ENCODE results near the gene CSNK1A1. TPM values are rescaled to one million over a fixed set of nuclear protein-coding genes. Genes with fewer than 3 reads are reported as not detected.

Gene CSNK1A1
- total and polyA plus RNA-seq, 4 experiments from 2014 or later, result 135 to 189 (median 168) TPM

GRCh38 chr5:149474198-149474597 is 77.0 kb downstream of the CSNK1A1 start:
- H3K27me3 ChIP-seq (ENCODE audit: insufficient read depth, low read length), result no peaks in the 10 kb centered on the region
- POLR2A ChIA-PET (ENCODE audit: partially characterized antibody), result no interaction called here
- no peak overlapping the region for H3K27ac Mint-ChIP-seq
- peaks cover 7 to 10% of the 10 kb centered on the region in 2 donors for H3K27me3 Mint-ChIP-seq
- peaks cover 0 to 2% (median 0%) of the 10 kb centered on the region in 8 donors for H3K9me3 Mint-ChIP-seq
- H3K36me3 Mint-ChIP-seq, result no peaks in the 10 kb centered on the region
- no peaks in the 10 kb centered on the region for H3K4me1 Mint-ChIP-seq
- H3K4me1 ChIP-seq (ENCODE audit: insufficient read depth, low read length), result no peaks in the 10 kb centered on the region
- DNase-seq, result no peak
- H3K36me3 ChIP-seq (ENCODE audit: insufficient read depth, low read length), result no peaks in the 10 kb centered on the region
- no peak overlapping the region for H3K4me3 ChIP-seq (ENCODE audit: low read length in 2 of 2)
- intact Hi-C loops (cut with micrococcal nuclease), result no loop called here
- no peak overlapping the region for H3K4me3 Mint-ChIP-seq
- CTCF ChIA-PET (ENCODE audit: partially characterized antibody), result no interaction called here
- no peaks in the 10 kb centered on the region for H3K9me3 ChIP-seq (ENCODE audit: control insufficient read depth in 1 of 2, low read length in 2 of 2)
- no peak overlapping the region for H3K27ac ChIP-seq (ENCODE audit: low read depth, low read length)

- DNase-seq, result no peak
- POLR2A ChIA-PET (ENCODE audit: partially characterized antibody), result no interaction called here
- Mint-ChIP-seq H3K27ac (no peak overlapping the region), H3K27me3 (peaks cover 7 to 12% of the 10 kb centered on the region in 2 donors), H3K4me1 (no peaks in the 10 kb centered on the region), H3K4me3 (no peak overlapping the region), H3K36me3 (no peaks in the 10 kb centered on the region), H3K9me3 (peaks cover 0 to 2% (median 0%) of the 10 kb centered on the region in 8 donors)
- H3K9me3 ChIP-seq (ENCODE audit: control insufficient read depth in 1 of 2, low read length in 2 of 2), result no peaks in the 10 kb centered on the region
- H3K36me3 ChIP-seq (ENCODE audit: insufficient read depth, low read length), result no peaks in the 10 kb centered on the region
- CTCF ChIA-PET (ENCODE audit: partially characterized antibody), result no interaction called here
- no peak overlapping the region for H3K4me3 ChIP-seq (ENCODE audit: low read length in 2 of 2)
- no peaks in the 10 kb centered on the region for H3K4me1 ChIP-seq (ENCODE audit: insufficient read depth, low read length)
- no peak overlapping the region for H3K27ac ChIP-seq (ENCODE audit: low read depth, low read length)
- intact Hi-C loops (cut with micrococcal nuclease), result no loop called here
- H3K27me3 ChIP-seq (ENCODE audit: insufficient read depth, low read length), result no peaks in the 10 kb centered on the region
Measured at GRCh38 chr5:149473441-149473840, 77.8 kb downstream of the CSNK1A1 start.

- no peak overlapping the region for H3K4me3 ChIP-seq (ENCODE audit: low read length in 2 of 2)
- no peaks in the 10 kb centered on the region for H3K36me3 ChIP-seq (ENCODE audit: insufficient read depth, low read length)
- H3K27me3 Mint-ChIP-seq, result peaks cover 7 to 16% of the 10 kb centered on the region in 2 donors
- H3K9me3 ChIP-seq (ENCODE audit: control insufficient read depth in 1 of 2, low read length in 2 of 2), result no peaks in the 10 kb centered on the region
- H3K4me3 Mint-ChIP-seq, result no peak overlapping the region
- H3K27me3 ChIP-seq (ENCODE audit: insufficient read depth, low read length), result no peaks in the 10 kb centered on the region
- no peak for DNase-seq
- no peaks in the 10 kb centered on the region for H3K36me3 Mint-ChIP-seq
- intact Hi-C loops (cut with micrococcal nuclease), result no loop called here
- CTCF ChIA-PET (ENCODE audit: partially characterized antibody), result interaction anchor here (0.7 kb wide), 1 partner anchor 996 kb away, joined by 3 read pairs; no protein-coding TSS in a partner anchor
- no peak overlapping the region for H3K27ac ChIP-seq (ENCODE audit: low read depth, low read length)
- H3K27ac Mint-ChIP-seq, result no peak overlapping the region
- no peaks in the 10 kb centered on the region for H3K4me1 ChIP-seq (ENCODE audit: insufficient read depth, low read length)
- H3K9me3 Mint-ChIP-seq, result peaks cover 0 to 2% (median 0%) of the 10 kb centered on the region in 8 donors
- POLR2A ChIA-PET (ENCODE audit: partially characterized antibody), result no interaction called here
- no peaks in the 10 kb centered on the region for H3K4me1 Mint-ChIP-seq
Measured at GRCh38 chr5:149472399-149472798, 78.8 kb downstream of the CSNK1A1 start.

- H3K4me3 ChIP-seq (ENCODE audit: low read length in 2 of 2), result no peak overlapping the region
- Mint-ChIP-seq H3K4me3 (no peak overlapping the region), H3K27me3 (peaks cover 6 to 16% of the 10 kb centered on the region in 2 donors), H3K4me1 (no peaks in the 10 kb centered on the region), H3K9me3 (peaks cover 0 to 2% (median 0%) of the 10 kb centered on the region in 8 donors), H3K36me3 (no peaks in the 10 kb centered on the region), H3K27ac (no peak overlapping the region)
- no peaks in the 10 kb centered on the region for H3K27me3 ChIP-seq (ENCODE audit: insufficient read depth, low read length)
- no peaks in the 10 kb centered on the region for H3K4me1 ChIP-seq (ENCODE audit: insufficient read depth, low read length)
- no peak for DNase-seq
- no peaks in the 10 kb centered on the region for H3K9me3 ChIP-seq (ENCODE audit: control insufficient read depth in 1 of 2, low read length in 2 of 2)
- CTCF ChIA-PET (ENCODE audit: partially characterized antibody), result no interaction called here
- POLR2A ChIA-PET (ENCODE audit: partially characterized antibody), result no interaction called here
- intact Hi-C loops (cut with micrococcal nuclease), result no loop called here
- H3K27ac ChIP-seq (ENCODE audit: low read depth, low read length), result no peak overlapping the region
- H3K36me3 ChIP-seq (ENCODE audit: insufficient read depth, low read length), result no peaks in the 10 kb centered on the region
Measured at GRCh38 chr5:149471406-149472183, 79.6 kb downstream of the CSNK1A1 start.

GRCh38 chr5:149470942-149471341 is 80.3 kb downstream of the CSNK1A1 start:
- CTCF ChIA-PET (ENCODE audit: partially characterized antibody), result no interaction called here
- Mint-ChIP-seq H3K9me3 (peaks cover 0 to 2% (median 0%) of the 10 kb centered on the region in 8 donors), H3K36me3 (no peaks in the 10 kb centered on the region), H3K27me3 (peaks cover 5 to 14% of the 10 kb centered on the region in 2 donors), H3K27ac (no peak overlapping the region), H3K4me3 (no peak overlapping the region), H3K4me1 (no peaks in the 10 kb centered on the region)
- DNase-seq, result no peak
- H3K36me3 ChIP-seq (ENCODE audit: insufficient read depth, low read length), result no peaks in the 10 kb centered on the region
- intact Hi-C loops (cut with micrococcal nuclease), result no loop called here
- H3K9me3 ChIP-seq (ENCODE audit: control insufficient read depth in 1 of 2, low read length in 2 of 2), result no peaks in the 10 kb centered on the region
- no peaks in the 10 kb centered on the region for H3K27me3 ChIP-seq (ENCODE audit: insufficient read depth, low read length)
- no peak overlapping the region for H3K4me3 ChIP-seq (ENCODE audit: low read length in 2 of 2)
- H3K4me1 ChIP-seq (ENCODE audit: insufficient read depth, low read length), result no peaks in the 10 kb centered on the region
- no peak overlapping the region for H3K27ac ChIP-seq (ENCODE audit: low read depth, low read length)
- POLR2A ChIA-PET (ENCODE audit: partially characterized antibody), result no interaction called here

GRCh38 chr5:149466457-149466972 is 84.7 kb downstream of the CSNK1A1 start:
- Histone ChIP-seq H3K4me1 (ENCODE audit: insufficient read depth, low read length) (no peaks in the 10 kb centered on the region), H3K36me3 (ENCODE audit: insufficient read depth, low read length) (no peaks in the 10 kb centered on the region), H3K27ac (ENCODE audit: low read depth, low read length) (no peak overlapping the region), H3K9me3 (ENCODE audit: control insufficient read depth in 1 of 2, low read length in 2 of 2) (no peaks in the 10 kb centered on the region), H3K4me3 (ENCODE audit: low read length in 2 of 2) (no peak overlapping the region), H3K27me3 (ENCODE audit: insufficient read depth, low read length) (no peaks in the 10 kb centered on the region)
- no peaks in the 10 kb centered on the region for H3K4me1 Mint-ChIP-seq
- H3K4me3 Mint-ChIP-seq, result no peak overlapping the region
- no peak for DNase-seq
- H3K27me3 Mint-ChIP-seq, result peaks cover 3 to 6% of the 10 kb centered on the region in 2 donors
- peaks cover 0 to 4% (median 0%) of the 10 kb centered on the region in 8 donors for H3K9me3 Mint-ChIP-seq
- no peaks in the 10 kb centered on the region for H3K36me3 Mint-ChIP-seq
- no peak overlapping the region for H3K27ac Mint-ChIP-seq
- intact Hi-C loops (cut with micrococcal nuclease), result no loop called here
- ChIA-PET POLR2A (ENCODE audit: partially characterized antibody) (no interaction called here), CTCF (ENCODE audit: partially characterized antibody) (interaction anchor here (1.5 kb wide), 1 partner anchor 9 kb away, joined by 4 read pairs; no protein-coding TSS in a partner anchor)

- Mint-ChIP-seq H3K9me3 (peaks cover 0 to 4% (median 0%) of the 10 kb centered on the region in 8 donors), H3K4me3 (no peak overlapping the region), H3K27ac (no peak overlapping the region), H3K4me1 (no peaks in the 10 kb centered on the region), H3K36me3 (no peaks in the 10 kb centered on the region), H3K27me3 (peaks cover 3 to 6% of the 10 kb centered on the region in 2 donors)
- Histone ChIP-seq H3K4me3 (ENCODE audit: low read length in 2 of 2) (no peak overlapping the region), H3K36me3 (ENCODE audit: insufficient read depth, low read length) (no peaks in the 10 kb centered on the region), H3K4me1 (ENCODE audit: insufficient read depth, low read length) (no peaks in the 10 kb centered on the region), H3K9me3 (ENCODE audit: control insufficient read depth in 1 of 2, low read length in 2 of 2) (no peaks in the 10 kb centered on the region), H3K27me3 (ENCODE audit: insufficient read depth, low read length) (no peaks in the 10 kb centered on the region), H3K27ac (ENCODE audit: low read depth, low read length) (no peak overlapping the region)
- DNase-seq, result no peak
- intact Hi-C loops (cut with micrococcal nuclease), result no loop called here
- POLR2A ChIA-PET (ENCODE audit: partially characterized antibody), result no interaction called here
- CTCF ChIA-PET (ENCODE audit: partially characterized antibody), result no interaction called here
Measured at GRCh38 chr5:149464796-149465489, 86.3 kb downstream of the CSNK1A1 start.
